Astrocyte of the spinal cord (primary cell): ENCODE data around the gene PPM1B.

ENCODE experiments used
- DNase-seq: peaks from one replicate; pipeline ENCODE4 v3.0.0; 2011; ENCODE audit warnings: low read depth, low spot score
- H3K4me3 ChIP-seq: 2 replicates; pipeline ENCODE4 v1.5.1; 2011; ENCODE audit warnings: low read depth, mild to moderate bottlenecking, low read length, moderate library complexity
- in situ Hi-C: cut with HindIII; loops from 2 replicates; pipeline ENCODE4 v1.10.0; 2017; ENCODE audit warnings: low sequenced_read_pairs
- TF ChIP-seq, protein P1 (sequence below): IDR thresholded peaks from 2 replicates; pipeline ENCODE4 v1.5.1; 2012; ENCODE audit warnings: low read depth, mild to moderate bottlenecking, low read length, inconsistent platforms

PPM1B gene

DNA sequence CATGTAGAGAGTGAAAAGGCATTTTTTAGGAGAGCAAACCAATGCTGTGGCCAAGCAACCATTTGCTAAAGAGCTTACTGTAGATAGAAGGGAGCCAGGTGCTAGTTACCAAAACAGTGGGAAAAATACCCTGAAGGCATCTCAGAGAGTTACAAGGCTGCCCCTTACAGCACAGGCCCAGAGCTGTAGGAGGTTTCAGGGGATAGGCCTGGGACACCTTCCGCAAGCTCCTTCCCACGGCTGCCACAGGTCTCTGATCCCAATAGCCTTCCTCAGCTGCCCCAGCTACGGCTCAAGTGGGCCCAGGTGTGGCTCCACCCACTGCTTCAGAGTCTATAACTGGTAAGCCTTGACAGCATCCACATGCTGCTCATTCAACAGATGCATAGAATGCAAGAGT, 18.2 kb upstream of the PPM1B start:
- in situ Hi-C loops = no loop called here
- TF ChIP-seq, protein P1, sequence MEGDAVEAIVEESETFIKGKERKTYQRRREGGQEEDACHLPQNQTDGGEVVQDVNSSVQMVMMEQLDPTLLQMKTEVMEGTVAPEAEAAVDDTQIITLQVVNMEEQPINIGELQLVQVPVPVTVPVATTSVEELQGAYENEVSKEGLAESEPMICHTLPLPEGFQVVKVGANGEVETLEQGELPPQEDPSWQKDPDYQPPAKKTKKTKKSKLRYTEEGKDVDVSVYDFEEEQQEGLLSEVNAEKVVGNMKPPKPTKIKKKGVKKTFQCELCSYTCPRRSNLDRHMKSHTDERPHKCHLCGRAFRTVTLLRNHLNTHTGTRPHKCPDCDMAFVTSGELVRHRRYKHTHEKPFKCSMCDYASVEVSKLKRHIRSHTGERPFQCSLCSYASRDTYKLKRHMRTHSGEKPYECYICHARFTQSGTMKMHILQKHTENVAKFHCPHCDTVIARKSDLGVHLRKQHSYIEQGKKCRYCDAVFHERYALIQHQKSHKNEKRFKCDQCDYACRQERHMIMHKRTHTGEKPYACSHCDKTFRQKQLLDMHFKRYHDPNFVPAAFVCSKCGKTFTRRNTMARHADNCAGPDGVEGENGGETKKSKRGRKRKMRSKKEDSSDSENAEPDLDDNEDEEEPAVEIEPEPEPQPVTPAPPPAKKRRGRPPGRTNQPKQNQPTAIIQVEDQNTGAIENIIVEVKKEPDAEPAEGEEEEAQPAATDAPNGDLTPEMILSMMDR = no peak
- H3K4me3 ChIP-seq = no peak overlapping the region
- DNase-seq = no peak

DNA sequence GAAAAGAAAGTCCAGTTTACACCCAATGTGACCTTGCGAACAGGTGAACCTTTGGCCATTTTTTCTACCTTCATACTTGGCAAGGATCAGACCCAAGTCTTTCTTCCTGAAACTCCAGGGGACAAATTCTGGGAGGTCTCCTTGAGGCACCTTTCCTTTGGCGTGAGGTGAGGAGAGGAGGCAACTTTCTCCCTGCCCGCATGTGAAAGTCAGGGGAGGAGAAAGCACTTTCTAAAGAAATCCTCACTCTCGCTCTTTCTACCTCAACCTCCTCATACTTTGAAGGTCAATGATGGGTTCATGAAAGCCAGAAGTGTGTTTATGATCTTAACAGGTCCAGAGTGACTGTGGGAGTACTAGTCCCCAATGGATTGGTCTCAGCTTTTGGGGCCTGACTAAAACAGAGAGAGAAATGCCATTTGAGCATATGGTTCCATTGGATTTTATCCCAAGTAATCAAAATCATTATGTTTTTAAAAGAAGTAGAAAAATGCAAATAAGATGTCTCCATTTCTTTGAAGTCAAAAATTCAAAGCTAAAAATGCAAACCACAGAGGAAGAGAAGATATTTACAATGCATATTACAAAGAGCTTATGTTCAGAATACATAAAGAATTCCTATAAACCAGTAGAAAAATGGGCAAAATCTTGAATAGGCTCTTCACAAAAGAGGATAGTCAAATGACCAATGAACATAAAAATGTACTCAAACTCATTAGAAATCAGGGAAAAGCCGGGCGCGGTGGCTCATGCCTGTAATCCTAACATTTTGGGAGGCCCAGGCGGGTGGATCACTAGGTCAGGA, 15.6 kb upstream of the PPM1B start:
- no peak overlapping the region for H3K4me3 ChIP-seq
- TF ChIP-seq, protein P1 = no peak
- in situ Hi-C loops = no loop called here
- DNase-seq = no peak

DNA sequence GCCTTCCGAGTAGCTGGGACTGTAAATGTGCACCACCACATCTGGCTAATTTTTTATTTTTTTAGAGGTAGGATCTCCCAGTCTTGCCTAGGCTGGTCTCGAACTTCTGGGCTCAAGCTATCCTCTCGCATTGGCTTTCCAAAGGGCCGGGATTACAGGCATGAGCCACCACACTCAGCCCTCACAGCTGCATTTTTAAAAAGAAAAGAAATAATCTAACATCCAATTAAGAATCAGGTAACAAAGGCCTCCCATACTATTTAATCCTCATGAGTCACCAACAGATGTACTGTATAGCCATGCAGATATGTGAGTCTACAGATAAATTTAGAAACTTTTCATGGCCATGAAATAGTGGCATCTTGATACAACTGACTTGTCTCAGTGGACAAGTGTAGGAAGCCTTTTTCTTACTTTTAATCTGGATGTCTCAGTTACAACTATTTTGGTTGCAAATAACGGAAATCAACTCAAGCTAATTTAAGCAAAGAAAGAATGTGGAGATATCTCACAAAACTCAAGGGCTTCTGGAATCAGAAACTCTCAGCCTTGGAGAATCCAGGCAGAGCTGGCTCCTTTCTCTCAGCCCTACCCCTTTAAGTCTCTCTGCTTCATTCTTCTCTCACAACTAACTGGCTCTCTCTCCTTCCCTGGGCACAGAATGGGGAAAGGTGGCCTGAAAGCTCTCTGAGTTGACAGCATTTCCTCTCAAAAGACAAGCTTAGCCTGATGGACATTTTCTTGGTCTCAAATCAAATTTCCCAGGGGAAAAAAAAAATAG, 12.8 kb upstream of the PPM1B start:
- in situ Hi-C loops = no loop called here
- TF ChIP-seq, protein P1 = no peak
- no peak for DNase-seq
- no peak overlapping the region for H3K4me3 ChIP-seq

DNA sequence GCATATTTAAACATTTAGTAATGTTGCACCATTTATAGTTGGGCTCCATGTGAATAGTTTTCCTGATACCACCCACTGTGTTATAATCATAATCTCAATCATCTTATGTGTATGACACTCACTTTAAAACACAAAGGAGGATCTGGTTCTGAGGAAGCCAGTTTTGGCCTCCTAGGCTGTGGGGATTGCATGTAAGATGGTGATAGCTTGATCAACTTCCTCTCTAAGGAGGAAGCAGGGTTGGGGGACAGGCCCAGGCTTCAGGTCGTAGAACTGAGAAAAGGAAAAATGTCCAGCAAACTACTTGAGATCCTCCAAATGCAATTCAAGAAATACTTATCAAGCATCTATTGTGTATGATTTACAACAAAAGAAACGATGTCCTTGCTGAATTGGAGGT, 4.9 kb upstream of the PPM1B start:
- in situ Hi-C loops = no loop called here
- no peak for DNase-seq
- TF ChIP-seq, protein P1 = no peak
- H3K4me3 ChIP-seq = no peak overlapping the region

DNA sequence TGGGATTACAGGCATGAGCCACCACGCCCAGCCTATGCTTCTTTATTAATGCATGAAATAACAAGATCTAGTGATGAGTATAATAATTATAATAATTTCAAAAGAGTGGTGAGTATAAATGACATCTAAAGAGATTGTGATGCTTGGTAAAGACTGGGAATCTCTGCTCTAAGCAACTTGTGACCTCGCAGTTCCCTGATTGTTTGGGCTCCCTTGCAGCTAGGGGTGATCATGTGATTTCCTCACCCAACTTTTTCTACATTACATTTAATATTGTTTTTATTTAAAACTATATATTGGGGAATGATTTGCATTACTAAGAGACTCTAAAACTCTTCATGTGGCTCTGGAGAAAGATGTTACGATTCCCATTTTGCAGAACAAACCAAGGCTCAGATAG, 4.1 kb upstream of the PPM1B start:
- TF ChIP-seq, protein P1 = no peak
- in situ Hi-C loops = no loop called here
- H3K4me3 ChIP-seq = no peak overlapping the region
- DNase-seq = no peak

DNA sequence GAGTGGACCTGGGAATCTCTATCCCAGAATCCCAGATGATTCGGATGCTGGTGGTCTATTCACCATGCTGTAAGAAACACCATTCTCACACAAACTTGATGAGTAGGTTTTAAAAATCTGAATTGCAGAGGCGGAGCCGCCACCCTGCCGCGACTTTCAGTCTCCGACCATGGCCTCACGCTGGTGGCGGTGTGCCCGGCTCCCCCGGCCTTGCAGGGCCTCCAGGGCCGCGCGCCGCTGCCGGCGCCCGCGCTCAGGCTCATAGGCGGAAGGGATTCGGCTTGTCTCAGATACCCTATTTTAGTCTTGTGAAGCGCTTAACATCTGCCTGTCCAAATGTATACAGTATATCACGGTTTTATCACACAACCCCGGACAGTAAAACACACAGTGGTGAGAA, 2.6 kb upstream of the PPM1B start:
- in situ Hi-C loops = no loop called here
- TF ChIP-seq, protein P1 = no peak
- no peak for DNase-seq

More for the DNA sequence above, 2.6 kb upstream of the PPM1B start:
- H3K4me3 ChIP-seq = no peak overlapping the region
